ENCODE data around the gene GNL1. TPM values are rescaled to one million over a fixed set of nuclear protein-coding genes. Genes with fewer than 3 reads are reported as not detected.

GNL1 gene
- total and polyA plus RNA-seq, 9 of the 15 experiments (the other 6 are each of a cell fraction or from before 2014, with no cell fraction given), result 0.73 to 112 (median 58.0) TPM

- TF ChIP-seq KAT2B (IDR thresholded peaks at IDR 0.05; ENCODE audit: low read depth, low read length) (no peak), POLR2B (IDR thresholded peaks at IDR 0.05; ENCODE audit: low read depth, partially characterized antibody) (peak; percentile 30), HNRNPUL1 (IDR thresholded peaks at IDR 0.05; ENCODE audit: low read length) (no peak), POLR3A (IDR thresholded peaks at IDR 0.05; ENCODE audit: borderline replicate concordance, extremely low read depth, insufficient read depth, insufficient read length) (no peak)
These were observed 13.4 kb downstream of the GNL1 start (continued) for GRCh38 chr6:30542915-30543314.

- H2AFZ ChIP-seq (ENCODE audit: low read depth, low read length), result no peak overlapping the region
- no peak for FAIRE-seq
These were observed 13.9 kb downstream of the GNL1 start for GRCh38 chr6:30542404-30542725.

More at GRCh38 chr6:30542404-30542725, 13.9 kb downstream of the GNL1 start:
- intact Hi-C loops (cut with micrococcal nuclease), result loop anchor here (5.0 kb wide), 1 partner anchor 190 kb away; no protein-coding TSS in a partner anchor
- Histone ChIP-seq H3K9me1 (ENCODE audit: control insufficient read depth, insufficient read depth, low read length) (no peaks in the 10 kb centered on the region), H3K4me1 (replicated peaks in 1 of 2; ENCODE audit: control insufficient read depth in 2 of 2, insufficient read depth in 2 of 2, low read length in 2 of 2) (peaks cover 2 to 3% of the 10 kb centered on the region in 2 experiments; a peak in 3 of 5 replicates), H3K27ac (ENCODE audit: extremely low read depth, low read depth, low read length) (no peak overlapping the region), H3K9me3 (replicated peaks; ENCODE audit: control insufficient read depth, insufficient read depth, low read depth, low read length) (no peaks in the 10 kb centered on the region), H3K27me3 (ENCODE audit: control insufficient read depth in 2 of 2, insufficient read depth in 2 of 2, low read length in 2 of 2) (no peaks in the 10 kb centered on the region), H3K4me3 (no peak overlapping the region), H3K9ac (ENCODE audit: insufficient read depth in 1 of 2, low read depth in 2 of 2, low read length in 2 of 2) (no peak overlapping the region), H3K36me3 (ENCODE audit: control insufficient read depth, insufficient read depth, low read length) (peaks cover 31% of the 10 kb centered on the region; the same call in 2 of the 3 replicates), H3K4me2 (ENCODE audit: insufficient read depth, low read length) (no peak overlapping the region), H3K79me2 (ENCODE audit: control insufficient read depth, insufficient read depth, low read length) (no peaks in the 10 kb centered on the region), H4K20me1 (replicated peaks; ENCODE audit: control insufficient read depth, insufficient read depth, low read length) (no peaks in the 10 kb centered on the region)
- BruUV-seq (replicated peaks), result no TSS peak
- POLR2A ChIA-PET, result interaction anchor here (0.7 to 6.2 kb wide), 11 partner anchors 10 to 292 kb away, joined by 3 to 85 read pairs (median 4); partner anchors contain the start of genes GNL1 and PRR3
- in situ Hi-C loops (cut with MboI), result no loop called here
- CTCF ChIA-PET (ENCODE audit: low intra/inter-chr PET ratio), result interaction anchor here (1.3 to 2.0 kb wide), 6 partner anchors 55 to 180 kb away, joined by 4 to 11 read pairs (median 7); partner anchors contain the start of gene DHX16
- no peak for DNase-seq (ENCODE audit: extremely low read depth in 1 of 4, low spot score in 3 of 4)
- no peak for TF ChIP-seq PRMT5 (CRISPR knock-in tag; IDR thresholded peaks at IDR 0.05)
- WGBS (ENCODE audit: insufficient coverage, low coverage, missing lambda C conversion rate), result 17% methylated on average over 4 of the region's 4 CpGs
- ATAC-seq, result no peak

Data from K562 (cell line).